GM18511 (cell line): ENCODE data around the gene SYT2.

Experiments used
- ATAC-seq: cut with Tn5 transposase; IDR thresholded peaks from one replicate; pipeline ENCODE4 v1.9.1; 2021; ENCODE audit warnings: mild to moderate bottlenecking, moderate library complexity; ENCODE audit not compliant: unreplicated experiment

The SYT2 gene

GRCh38 chr1:202680586-202681352, 29.5 kb downstream of the SYT2 start:
- no peak for ATAC-seq

- no peak for ATAC-seq
Observed at GRCh38 chr1:202679406-202680177, 30.7 kb downstream of the SYT2 start.

GRCh38 chr1:202677433-202677832, 32.8 kb downstream of the SYT2 start:
- no peak for ATAC-seq

- ATAC-seq, result no peak
Observed at GRCh38 chr1:202673531-202673930, 36.7 kb downstream of the SYT2 start.

GRCh38 chr1:202671399-202671798, 38.9 kb downstream of the SYT2 start:
- no peak for ATAC-seq

- no peak for ATAC-seq
Observed at GRCh38 chr1:202665417-202665816, 44.8 kb downstream of the SYT2 start.

- no peak for ATAC-seq
Observed at GRCh38 chr1:202664083-202664482, 46.2 kb downstream of the SYT2 start.

- no peak for ATAC-seq
Observed at GRCh38 chr1:202663131-202663530, 47.1 kb downstream of the SYT2 start.

GRCh38 chr1:202662081-202662480, 48.2 kb downstream of the SYT2 start:
- ATAC-seq, result no peak

GRCh38 chr1:202661136-202661845, 49.0 kb downstream of the SYT2 start:
- no peak for ATAC-seq

GRCh38 chr1:202659974-202660373, 50.3 kb downstream of the SYT2 start:
- no peak for ATAC-seq

- ATAC-seq, result no peak
Observed at GRCh38 chr1:202659541-202659940, 50.7 kb downstream of the SYT2 start.

- no peak for ATAC-seq
Observed at GRCh38 chr1:202658769-202659168, 51.5 kb downstream of the SYT2 start.

- ATAC-seq, result no peak
Observed at GRCh38 chr1:202658251-202658759, 51.9 kb downstream of the SYT2 start.

- no peak for ATAC-seq
Observed at GRCh38 chr1:202656951-202657646, 53.2 kb downstream of the SYT2 start.

- ATAC-seq, result no peak
Observed at GRCh38 chr1:202656057-202656456, 54.2 kb downstream of the SYT2 start.

GRCh38 chr1:202654079-202654478, 56.2 kb downstream of the SYT2 start:
- no peak for ATAC-seq

GRCh38 chr1:202649553-202650392, 60.5 kb downstream of the SYT2 start:
- ATAC-seq, result no peak

GRCh38 chr1:202648605-202649226, 61.5 kb downstream of the SYT2 start:
- ATAC-seq, result no peak

GRCh38 chr1:202645097-202645476, 65.2 kb downstream of the SYT2 start:
- no peak for ATAC-seq
